GM12878 (cell line): Measurements from ENCODE around the gene SNCAIP. TPM values are rescaled to one million over a fixed set of nuclear protein-coding genes. Genes with fewer than 3 reads are reported as not detected.

Experiments used
- ATAC-seq: fragments of 200-7000 bp; cut with Tn5 transposase; 3 replicates; pipeline ENCODE4 v1.9.1; 2020; ENCODE audit warnings: mild to moderate bottlenecking, moderate library complexity
- BruUV-seq: library from RNA; stranded (reverse); fragments of 400-500 nt; replicated peaks from 2 replicates; lab custom pipeline; 2021; lab: Mats Ljungman, UMichigan
- CTCF ChIA-PET: fragments of 300-600 bp; sonication (Branson Sonifier 250); formaldehyde crosslinking; extraction: SDS; loops from one replicate; lab custom pipeline; 2021; ENCODE audit warnings: inconsistent platforms; lab: Yijun Ruan, JAX
- POLR2A ChIA-PET: fragments of 350-600 bp; formaldehyde crosslinking; extraction: SDS; loops from one replicate; lab custom pipeline; 2021; ENCODE audit warnings: inconsistent platforms; lab: Charles Lee
- RAD21 ChIA-PET: fragments of 300-600 bp; sonication (Branson Sonifier 250); formaldehyde crosslinking; loops from one replicate; lab custom pipeline; 2023; ENCODE audit warnings: antibody characterized with exemption; ENCODE audit not compliant: unreplicated experiment; lab: Charles Lee
- SMC1A ChIA-PET: fragments of 300-600 bp; sonication (Branson Sonifier 250); formaldehyde crosslinking; loops from one replicate; lab custom pipeline; 2023; ENCODE audit not compliant: unreplicated experiment, uncharacterized antibody; lab: Charles Lee
- DNase-seq: peaks from one replicate; pipeline ENCODE4 v3.0.0-alpha.2; 2011; ENCODE audit warnings: low read depth, low spot score
- FAIRE-seq: peaks from 3 replicates; lab custom pipeline; 2011; peaks lifted over from hg19 to GRCh38; lab: Jason Lieb, UNC
- H2AFZ ChIP-seq: 2 replicates; pipeline ENCODE4 v1.6.0; 2011; ENCODE audit warnings: low read depth, low read length, control low read depth; ENCODE audit not compliant: control insufficient read depth
- H3K27ac ChIP-seq: 2 replicates; pipeline ENCODE4 v1.5.1; 2011; ENCODE audit warnings: control low read depth; ENCODE audit not compliant: control insufficient read depth, insufficient read depth
- H3K27me3 ChIP-seq, 2 experiments: replicated peaks in 1 of 2; 2 replicates each; pipeline versions ENCODE4 v1.6.0 to v1.6.1; 2011; ENCODE audit warnings: low read length in 1 of 2; ENCODE audit not compliant: control insufficient read depth in 2 of 2, insufficient read depth in 2 of 2
- H3K36me3 ChIP-seq, 2 experiments: 2 replicates each; pipeline ENCODE4 v1.5.1; 2011; ENCODE audit warnings: low read length in 1 of 2; ENCODE audit not compliant: control insufficient read depth in 2 of 2, insufficient read depth in 2 of 2
- H3K4me1 ChIP-seq: 2 replicates; pipeline ENCODE4 v1.6.1; 2011; ENCODE audit warnings: mild to moderate bottlenecking, low read length, moderate library complexity, mixed read lengths; ENCODE audit not compliant: control insufficient read depth, insufficient read depth
- H3K4me2 ChIP-seq: 2 replicates; pipeline ENCODE4 v1.6.0; 2011; ENCODE audit warnings: control low read depth; ENCODE audit not compliant: control insufficient read depth, insufficient read depth
- H3K4me3 ChIP-seq: fragments of 200-600 bp; sonication (generic); 2 replicates; pipeline ENCODE4 v1.5.1; 2016
- H3K79me2 ChIP-seq: 2 replicates; pipeline ENCODE4 v1.6.0; 2011; ENCODE audit warnings: low read length; ENCODE audit not compliant: control insufficient read depth, insufficient read depth
- H3K9ac ChIP-seq: 2 replicates; pipeline ENCODE4 v1.8.0; 2011; ENCODE audit warnings: low read length, control low read depth, mixed read lengths; ENCODE audit not compliant: control insufficient read depth, insufficient read depth
- H3K9me3 ChIP-seq: replicated peaks from 3 replicates; pipeline ENCODE4 v1.5.1; 2011; ENCODE audit warnings: mild to moderate bottlenecking, low read length; ENCODE audit not compliant: control insufficient read depth, insufficient read depth
- H4K20me1 ChIP-seq: 2 replicates; pipeline ENCODE4 v1.6.0; 2011; ENCODE audit not compliant: control insufficient read depth, insufficient read depth
- ATF2 ChIP-seq: IDR thresholded peaks from 2 replicates; pipeline ENCODE4 v1.6.1; 2012; ENCODE audit warnings: low read length, inconsistent platforms
- BHLHE40 ChIP-seq, 2 experiments: fragments of 450-650 bp in 1 of 2; IDR thresholded peaks; 2 replicates each; pipeline ENCODE4 v1.6.1; 2011 to 2017; ENCODE audit warnings: low read depth in 2 of 2, borderline replicate concordance in 1 of 2, improper control_type of control experiment in 1 of 2, low read length in 1 of 2, mild to moderate bottlenecking in 1 of 2
- CTCF ChIP-seq, 3 experiments: IDR thresholded peaks in 2 of 3; conservative IDR thresholded peaks in 1 of 3; 2 replicates each; pipeline ENCODE4 v1.5.1; 2011; ENCODE audit warnings: low read depth in 3 of 3, low read length in 3 of 3, mild to moderate bottlenecking in 3 of 3, control low read depth in 2 of 3, moderate library complexity in 2 of 3, inconsistent platforms in 1 of 3, mixed read lengths in 1 of 3; ENCODE audit not compliant: control insufficient read depth in 2 of 3, insufficient read depth in 1 of 3; ENCODE audit errors: extremely low read depth in 1 of 3
- EGR1 ChIP-seq, 2 experiments: IDR thresholded peaks; 1 replicate in 1 of 2; 2 replicates in 1 of 2; pipeline ENCODE4 v1.6.1; 2011 to 2012; ENCODE audit warnings: low read depth in 2 of 2, low read length in 2 of 2, borderline replicate concordance in 1 of 2, mild to moderate bottlenecking in 1 of 2, moderate library complexity in 1 of 2
- EZH2 ChIP-seq: IDR thresholded peaks from 2 replicates; pipeline ENCODE4 v1.6.1; 2012; ENCODE audit warnings: low read depth, mild to moderate bottlenecking, control low read depth, inconsistent platforms, low read length, borderline replicate concordance; ENCODE audit not compliant: control insufficient read depth
- KDM1A ChIP-seq: fragments of 200-600 bp; sonication (generic); IDR thresholded peaks from 2 replicates; pipeline ENCODE4 v1.6.1; 2016; ENCODE audit warnings: borderline replicate concordance
- KLF5 ChIP-seq: fragments of 450-650 bp; IDR thresholded peaks from 2 replicates; pipeline ENCODE4 v1.6.1; 2014; ENCODE audit warnings: mild to moderate bottlenecking; ENCODE audit not compliant: partially characterized antibody
- MTA2 ChIP-seq: fragments of 450-650 bp; IDR thresholded peaks from 2 replicates; pipeline ENCODE4 v1.6.1; 2016; ENCODE audit warnings: low read depth, mild to moderate bottlenecking, moderate library complexity
- NFYB ChIP-seq: IDR thresholded peaks from 2 replicates; pipeline ENCODE4 v1.6.1; 2011; ENCODE audit warnings: low read depth, mild to moderate bottlenecking, low read length, improper control_type of control experiment, moderate library complexity; ENCODE audit not compliant: insufficient read depth
- PML ChIP-seq: IDR thresholded peaks from 2 replicates; pipeline ENCODE4 v1.6.1; 2012; ENCODE audit warnings: low read length, inconsistent platforms
- POLR2AphosphoS5 ChIP-seq: IDR thresholded peaks from 2 replicates; pipeline ENCODE4 v1.6.1; 2011; ENCODE audit warnings: mild to moderate bottlenecking, low read length, inconsistent platforms
- SMC3 ChIP-seq: IDR thresholded peaks from 2 replicates; pipeline ENCODE4 v1.6.1; 2011; ENCODE audit warnings: low read length, improper control_type of control experiment, borderline replicate concordance
- SREBF2 ChIP-seq: IDR thresholded peaks from 2 replicates; pipeline ENCODE4 v1.6.1; 2012; ENCODE audit warnings: mild to moderate bottlenecking, low read length
- SUPT20H ChIP-seq: IDR thresholded peaks from 2 replicates; pipeline ENCODE4 v1.6.1; 2011; ENCODE audit warnings: low read depth, mild to moderate bottlenecking, low read length, moderate library complexity, borderline replicate concordance; ENCODE audit not compliant: control insufficient read depth
- SUZ12 ChIP-seq: fragments of 200-600 bp; sonication (generic); IDR thresholded peaks from one replicate; pipeline ENCODE4 v1.6.1; 2018; ENCODE audit warnings: antibody characterized with exemption, mild to moderate bottlenecking; ENCODE audit not compliant: unreplicated experiment
- TCF7 ChIP-seq: IDR thresholded peaks from 2 replicates; pipeline ENCODE4 v1.6.1; 2014; ENCODE audit warnings: antibody characterized with exemption, borderline replicate concordance
- YBX1 ChIP-seq: fragments of 450-650 bp; IDR thresholded peaks from 2 replicates; pipeline ENCODE4 v1.6.1; 2016; ENCODE audit warnings: antibody characterized with exemption
- ZNF217 ChIP-seq: fragments of 450-650 bp; IDR thresholded peaks from 2 replicates; pipeline ENCODE4 v1.6.1; 2017; ENCODE audit warnings: antibody characterized with exemption, mild to moderate bottlenecking
- ZNF384 ChIP-seq: IDR thresholded peaks from 2 replicates; pipeline ENCODE4 v1.6.1; 2012; ENCODE audit warnings: low read depth, mild to moderate bottlenecking, low read length, improper control_type of control experiment, borderline replicate concordance
- in situ Hi-C: fragments of 300-500 bp; cut with MboI; formaldehyde crosslinking; loops from 9 replicates; pipeline ENCODE4 v1.14.3; 2018; ENCODE audit warnings: mixed read lengths
- intact Hi-C: fragments of 100-400 bp; cut with micrococcal nuclease; formaldehyde crosslinking; loops from one replicate; pipeline ENCODE4 v1.14.2; 2022; ENCODE audit not compliant: unreplicated experiment
- polyA plus RNA-seq, 11 experiments: library from polyadenylated mRNA; depleted of rRNA in 4 of 11; unstranded in 6 of 11; stranded (reverse) in 5 of 11; fragments of >200 nt; fragmentation: Nextera tagmentation in 4 of 11; fragmentation: Illumina TruSeq in 1 of 11; extraction: Ambion mirVana in 4 of 11; extraction: Trizol in 1 of 11; gene quantifications; 1 replicate in 1 of 11; 2 replicates in 10 of 11; pipeline versions ENCODE4 v1.2.1 to v1.2.3, GENCODE V29; 2011 to 2016; ENCODE audit warnings: inconsistent platforms in 2 of 11, missing spikeins in 2 of 11, low read depth in 1 of 11
- total RNA-seq, 4 experiments: library from RNA; depleted of rRNA in 3 of 4; stranded (reverse); fragments of >200 nt in 3 of 4; fragmentation: Illumina TruSeq in 1 of 4; extraction: Trizol in 1 of 4; gene quantifications; 2 replicates each; pipeline versions ENCODE4 v1.2.1 to v1.2.3, GENCODE V29; 2013 to 2021

SNCAIP gene
- total and polyA plus RNA-seq, 10 of the 15 experiments (the other 5 are each of a cell fraction or from before 2014, with no cell fraction given) = 0.03 to 0.62 (median 0.16) TPM; not detected in 1

- H3K4me1 ChIP-seq = no peaks in the 10 kb centered on the region
- no peak for TF ChIP-seq YBX1
- no peak for TF ChIP-seq EZH2
- TF ChIP-seq NFYB = no peak
- TF ChIP-seq EGR1 (IDR thresholded peaks at IDR 0.05; ENCODE audit: borderline replicate concordance in 1 of 2, low read depth in 2 of 2, low read length in 2 of 2) = no peak
- TF ChIP-seq TCF7 = no peak
- no peak for TF ChIP-seq ZNF384
- no peak for TF ChIP-seq SMC3
- TF ChIP-seq SREBF2 = no peak
- no peak for TF ChIP-seq MTA2
- TF ChIP-seq BHLHE40 (IDR thresholded peaks at IDR 0.05; ENCODE audit: borderline replicate concordance in 1 of 2, low read depth in 2 of 2, low read length in 1 of 2) = no peak
- no peak for TF ChIP-seq SUPT20H
- TF ChIP-seq SUZ12 = no peak
- TF ChIP-seq KDM1A = no peak
- no peak for TF ChIP-seq CTCF (IDR thresholded peaks at IDR 0.05 in 2 of 3, conservative IDR thresholded peaks at IDR 0.05 in 1 of 3; ENCODE audit: control insufficient read depth in 2 of 3, extremely low read depth in 1 of 3, insufficient read depth in 1 of 3, low read depth in 3 of 3, low read length in 3 of 3)
- no peak for TF ChIP-seq KLF5
- no peak for TF ChIP-seq POLR2AphosphoS5
- TF ChIP-seq ZNF217 = no peak
- no peak for TF ChIP-seq PML
- no peak for TF ChIP-seq ATF2
- H2AFZ ChIP-seq = no peak overlapping the region
- DNase-seq (no peak), FAIRE-seq (no peak), ATAC-seq (no peak)
- no peaks in the 10 kb centered on the region for H3K36me3 ChIP-seq
- ChIA-PET SMC1A (no interaction called here), RAD21 (no interaction called here), CTCF (no interaction called here), POLR2A (no interaction called here)
- H3K27me3 ChIP-seq = no peaks in the 10 kb centered on the region
- H3K27ac ChIP-seq = no peak overlapping the region
- no peak overlapping the region for H3K4me2 ChIP-seq
- intact Hi-C loops (no loop called here), in situ Hi-C loops (no loop called here)
- no peaks in the 10 kb centered on the region; the same call in 2 of the 3 replicates for H3K9me3 ChIP-seq
- H3K4me3 ChIP-seq = no peak overlapping the region
- H3K9ac ChIP-seq = no peak overlapping the region
- H4K20me1 ChIP-seq = no peaks in the 10 kb centered on the region
- H3K79me2 ChIP-seq = no peaks in the 10 kb centered on the region
- BruUV-seq = no TSS peak
These were observed 48.5 kb upstream of the SNCAIP start for GRCh38 chr5:122263352-122264030.
